Measurements from ENCODE around the gene TLR5.
"Not testable (repeated sequence)": the region's sequence is repeated elsewhere in the genome, so short reads cannot be mapped to it uniquely, and the experiment has no call there.

TLR5 gene

GRCh38 chr1:223176437-223176836, 33.4 kb upstream of the TLR5 start:
- H3K4me3 ChIP-seq (ENCODE audit: low read depth in 1 of 2, low read length in 2 of 2) = no peak overlapping the region
- no peak overlapping the region for H3K27ac ChIP-seq (ENCODE audit: low read length)

GRCh38 chr1:223175633-223176032, 32.6 kb upstream of the TLR5 start:
- Histone ChIP-seq H3K27ac (ENCODE audit: low read length) (peak overlapping the region; percentile 16), H3K4me3 (ENCODE audit: low read depth in 1 of 2, low read length in 2 of 2) (no peak overlapping the region), H3K9me3 (ENCODE audit: control insufficient read depth in 1 of 2, low read length in 2 of 2) (no peaks in the 10 kb centered on the region)

More at GRCh38 chr1:223176437-223176836, 33.4 kb upstream of the TLR5 start:
- Histone ChIP-seq H3K4me1 (ENCODE audit: control insufficient read depth in 1 of 2, insufficient read depth in 2 of 2, low read length in 2 of 2) (peaks cover 0 to 13% of the 10 kb centered on the region in 2 donors), H3K9me3 (ENCODE audit: control insufficient read depth in 1 of 2, low read length in 2 of 2) (no peaks in the 10 kb centered on the region), H3K36me3 (ENCODE audit: control insufficient read depth in 1 of 2, insufficient read depth in 2 of 2, low read length in 2 of 2) (no peaks in the 10 kb centered on the region), H3K27me3 (ENCODE audit: low read depth, low read length) (no peaks in the 10 kb centered on the region)

GRCh38 chr1:223175032-223175431, 32.0 kb upstream of the TLR5 start:
- Histone ChIP-seq H3K27ac (ENCODE audit: low read length) (peak overlapping the region; percentile 16), H3K36me3 (ENCODE audit: control insufficient read depth in 1 of 2, insufficient read depth in 2 of 2, low read length in 2 of 2) (no peaks in the 10 kb centered on the region), H3K4me1 (ENCODE audit: control insufficient read depth in 1 of 2, insufficient read depth in 2 of 2, low read length in 2 of 2) (peaks cover 0 to 7% of the 10 kb centered on the region in 2 donors), H3K27me3 (ENCODE audit: low read depth, low read length) (no peaks in the 10 kb centered on the region), H3K4me3 (ENCODE audit: low read depth in 1 of 2, low read length in 2 of 2) (no peak overlapping the region), H3K9me3 (ENCODE audit: control insufficient read depth in 1 of 2, low read length in 2 of 2) (no peaks in the 10 kb centered on the region)

More at GRCh38 chr1:223175633-223176032, 32.6 kb upstream of the TLR5 start:
- Histone ChIP-seq H3K27me3 (ENCODE audit: low read depth, low read length) (no peaks in the 10 kb centered on the region), H3K4me1 (ENCODE audit: control insufficient read depth in 1 of 2, insufficient read depth in 2 of 2, low read length in 2 of 2) (peaks cover 0 to 13% of the 10 kb centered on the region in 2 donors), H3K36me3 (ENCODE audit: control insufficient read depth in 1 of 2, insufficient read depth in 2 of 2, low read length in 2 of 2) (no peaks in the 10 kb centered on the region)

- H3K4me1 ChIP-seq (ENCODE audit: control insufficient read depth in 1 of 2, insufficient read depth in 2 of 2, low read length in 2 of 2) = not testable (repeated sequence)
Measured at GRCh38 chr1:223169458-223169857, 26.4 kb upstream of the TLR5 start.

GRCh38 chr1:223161321-223161720, 18.3 kb upstream of the TLR5 start:
- no peaks in the 10 kb centered on the region for H3K27me3 ChIP-seq (ENCODE audit: low read depth, low read length)
- H3K36me3 ChIP-seq (ENCODE audit: control insufficient read depth in 1 of 2, insufficient read depth in 2 of 2, low read length in 2 of 2) = no peaks in the 10 kb centered on the region
- H3K27ac ChIP-seq (ENCODE audit: low read length) = no peak overlapping the region
- H3K9me3 ChIP-seq (ENCODE audit: control insufficient read depth in 1 of 2, low read length in 2 of 2) = no peaks in the 10 kb centered on the region
- no peak overlapping the region for H3K4me3 ChIP-seq (ENCODE audit: low read depth in 1 of 2, low read length in 2 of 2)
- H3K4me1 ChIP-seq (ENCODE audit: control insufficient read depth in 1 of 2, insufficient read depth in 2 of 2, low read length in 2 of 2) = no peaks in the 10 kb centered on the region

More at GRCh38 chr1:223169458-223169857, 26.4 kb upstream of the TLR5 start:
- H3K36me3 ChIP-seq (ENCODE audit: control insufficient read depth in 1 of 2, insufficient read depth in 2 of 2, low read length in 2 of 2); H3K27ac ChIP-seq (ENCODE audit: low read length); H3K27me3 ChIP-seq (ENCODE audit: low read depth, low read length); H3K4me3 ChIP-seq (ENCODE audit: low read depth in 1 of 2, low read length in 2 of 2); H3K9me3 ChIP-seq (ENCODE audit: control insufficient read depth in 1 of 2, low read length in 2 of 2): not testable (repeated sequence)

GRCh38 chr1:223156343-223156742, 13.3 kb upstream of the TLR5 start:
- H3K9me3 ChIP-seq (ENCODE audit: control insufficient read depth in 1 of 2, low read length in 2 of 2) = no peaks in the 10 kb centered on the region
- no peaks in the 10 kb centered on the region for H3K27me3 ChIP-seq (ENCODE audit: low read depth, low read length)
- H3K36me3 ChIP-seq (ENCODE audit: control insufficient read depth in 1 of 2, insufficient read depth in 2 of 2, low read length in 2 of 2) = no peaks in the 10 kb centered on the region
- no peak overlapping the region for H3K27ac ChIP-seq (ENCODE audit: low read length)
- H3K4me1 ChIP-seq (ENCODE audit: control insufficient read depth in 1 of 2, insufficient read depth in 2 of 2, low read length in 2 of 2) = no peaks in the 10 kb centered on the region
- no peak overlapping the region for H3K4me3 ChIP-seq (ENCODE audit: low read depth in 1 of 2, low read length in 2 of 2)

GRCh38 chr1:223155153-223155552, 12.1 kb upstream of the TLR5 start:
- H3K27ac ChIP-seq (ENCODE audit: low read length) = no peak overlapping the region
- no peak overlapping the region for H3K4me3 ChIP-seq (ENCODE audit: low read depth in 1 of 2, low read length in 2 of 2)
- H3K36me3 ChIP-seq (ENCODE audit: control insufficient read depth in 1 of 2, insufficient read depth in 2 of 2, low read length in 2 of 2) = no peaks in the 10 kb centered on the region
- no peaks in the 10 kb centered on the region for H3K4me1 ChIP-seq (ENCODE audit: control insufficient read depth in 1 of 2, insufficient read depth in 2 of 2, low read length in 2 of 2)
- H3K9me3 ChIP-seq (ENCODE audit: control insufficient read depth in 1 of 2, low read length in 2 of 2) = no peaks in the 10 kb centered on the region
- H3K27me3 ChIP-seq (ENCODE audit: low read depth, low read length) = no peaks in the 10 kb centered on the region

GRCh38 chr1:223153177-223154119, 10.4 kb upstream of the TLR5 start:
- H3K9me3 ChIP-seq (ENCODE audit: control insufficient read depth in 1 of 2, low read length in 2 of 2) = no peaks in the 10 kb centered on the region
- no peaks in the 10 kb centered on the region for H3K27me3 ChIP-seq (ENCODE audit: low read depth, low read length)
- no peak overlapping the region for H3K4me3 ChIP-seq (ENCODE audit: low read depth in 1 of 2, low read length in 2 of 2)
- H3K4me1 ChIP-seq (ENCODE audit: control insufficient read depth in 1 of 2, insufficient read depth in 2 of 2, low read length in 2 of 2) = no peaks in the 10 kb centered on the region
- no peak overlapping the region for H3K27ac ChIP-seq (ENCODE audit: low read length)
- no peaks in the 10 kb centered on the region for H3K36me3 ChIP-seq (ENCODE audit: control insufficient read depth in 1 of 2, insufficient read depth in 2 of 2, low read length in 2 of 2)

- Histone ChIP-seq H3K4me3 (ENCODE audit: low read depth in 1 of 2, low read length in 2 of 2) (no peak overlapping the region), H3K36me3 (ENCODE audit: control insufficient read depth in 1 of 2, insufficient read depth in 2 of 2, low read length in 2 of 2) (no peaks in the 10 kb centered on the region), H3K9me3 (ENCODE audit: control insufficient read depth in 1 of 2, low read length in 2 of 2) (no peaks in the 10 kb centered on the region), H3K27ac (ENCODE audit: low read length) (no peak overlapping the region), H3K4me1 (ENCODE audit: control insufficient read depth in 1 of 2, insufficient read depth in 2 of 2, low read length in 2 of 2) (no peaks in the 10 kb centered on the region), H3K27me3 (ENCODE audit: low read depth, low read length) (no peaks in the 10 kb centered on the region)
Measured at GRCh38 chr1:223152399-223152798, 9.4 kb upstream of the TLR5 start.

GRCh38 chr1:223150443-223150842, 7.4 kb upstream of the TLR5 start:
- H3K4me3 ChIP-seq (ENCODE audit: low read depth in 1 of 2, low read length in 2 of 2) = no peak overlapping the region
- H3K36me3 ChIP-seq (ENCODE audit: control insufficient read depth in 1 of 2, insufficient read depth in 2 of 2, low read length in 2 of 2) = no peaks in the 10 kb centered on the region
- H3K9me3 ChIP-seq (ENCODE audit: control insufficient read depth in 1 of 2, low read length in 2 of 2) = no peaks in the 10 kb centered on the region
- H3K27ac ChIP-seq (ENCODE audit: low read length) = no peak overlapping the region
- H3K27me3 ChIP-seq (ENCODE audit: low read depth, low read length) = no peaks in the 10 kb centered on the region
- no peaks in the 10 kb centered on the region for H3K4me1 ChIP-seq (ENCODE audit: control insufficient read depth in 1 of 2, insufficient read depth in 2 of 2, low read length in 2 of 2)

- Histone ChIP-seq H3K36me3 (ENCODE audit: control insufficient read depth in 1 of 2, insufficient read depth in 2 of 2, low read length in 2 of 2) (no peaks in the 10 kb centered on the region), H3K9me3 (ENCODE audit: control insufficient read depth in 1 of 2, low read length in 2 of 2) (no peaks in the 10 kb centered on the region), H3K27ac (ENCODE audit: low read length) (no peak overlapping the region), H3K27me3 (ENCODE audit: low read depth, low read length) (no peaks in the 10 kb centered on the region), H3K4me3 (ENCODE audit: low read depth in 1 of 2, low read length in 2 of 2) (no peak overlapping the region), H3K4me1 (ENCODE audit: control insufficient read depth in 1 of 2, insufficient read depth in 2 of 2, low read length in 2 of 2) (peaks cover 5 to 17% of the 10 kb centered on the region in 2 donors)
Measured at GRCh38 chr1:223147873-223148272, 4.8 kb upstream of the TLR5 start.

All from muscle layer of duodenum (tissue), 2 donors.